Tibial artery (tissue), 4 donors: ENCODE measurements around the gene VOPP1.

ENCODE experiments used
- DNase-seq, 2 donors: peaks; one replicate each; pipeline ENCODE4 v3.0.0-alpha.2; 2019
- H3K27ac ChIP-seq, 2 donors: fragments of 200-600 bp; sonication (generic) in 1 of 2; 1 replicate in 1 of 2; 2 replicates in 1 of 2; pipeline ENCODE4 v1.5.1; 2018 to 2019; ENCODE audit warnings: mild to moderate bottlenecking in 1 of 2
- H3K27me3 ChIP-seq, 2 donors: fragments of 200-600 bp; sonication (generic) in 1 of 2; one replicate each; pipeline versions ENCODE4 v1.5.1 to v1.6.0; 2016 to 2019
- H3K36me3 ChIP-seq, 3 donors: fragments of 200-600 bp; sonication (generic) in 2 of 3; one replicate each; pipeline ENCODE4 v1.5.1; 2016 to 2019; ENCODE audit warnings: mild to moderate bottlenecking in 2 of 3
- H3K4me1 ChIP-seq, 4 donors: fragments of 200-600 bp; sonication (generic) in 2 of 4; 1 replicate in 3 of 4; 2 replicates in 1 of 4; pipeline ENCODE4 v1.5.1; 2016 to 2019
- H3K4me3 ChIP-seq, 2 donors: fragments of 200-600 bp; sonication (generic) in 1 of 2; 1 replicate in 1 of 2; 2 replicates in 1 of 2; pipeline ENCODE4 v1.5.1; 2018 to 2019; ENCODE audit warnings: mild to moderate bottlenecking in 2 of 2
- H3K9me3 ChIP-seq, 3 donors: fragments of 200-600 bp; sonication (generic) in 1 of 3; one replicate each; pipeline ENCODE4 v1.5.1; 2016 to 2019
- intact Hi-C: fragments of 100-400 bp; cut with DNase I; formaldehyde crosslinking; loops from one replicate; pipeline ENCODE4 v1.15.0; 2023; ENCODE audit warnings: low total_unique reads
- TF ChIP-seq, protein P1 (sequence below), 2 experiments: fragments of 200-600 bp in 1 of 2; fragments of 450-650 bp in 1 of 2; IDR thresholded peaks; one replicate each; pipeline ENCODE4 v1.5.1; 2017 to 2019; ENCODE audit warnings: antibody characterized with exemption in 2 of 2, mild to moderate bottlenecking in 1 of 2, moderate library complexity in 1 of 2

The VOPP1 gene

DNA sequence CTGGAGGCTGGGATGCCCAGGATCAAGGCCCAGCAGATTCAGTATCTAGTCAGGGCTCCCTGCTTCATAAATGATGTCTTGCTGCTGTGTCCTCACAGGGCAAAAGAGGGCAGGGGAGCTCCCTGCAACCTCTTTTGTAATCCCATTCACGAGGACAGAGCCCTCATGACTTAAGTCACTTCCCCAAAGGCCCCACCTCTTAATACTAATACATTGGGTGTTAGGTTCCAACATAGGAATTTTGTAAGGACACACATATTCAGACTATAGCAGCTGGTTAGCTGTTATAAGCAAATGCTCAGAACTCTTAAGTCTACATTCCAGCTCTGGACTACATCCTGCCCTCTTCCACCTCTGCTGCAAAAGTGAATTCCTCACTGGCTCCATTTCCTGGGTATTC lies 63.0 kb downstream of the VOPP1 start:
- TF ChIP-seq, protein P1, sequence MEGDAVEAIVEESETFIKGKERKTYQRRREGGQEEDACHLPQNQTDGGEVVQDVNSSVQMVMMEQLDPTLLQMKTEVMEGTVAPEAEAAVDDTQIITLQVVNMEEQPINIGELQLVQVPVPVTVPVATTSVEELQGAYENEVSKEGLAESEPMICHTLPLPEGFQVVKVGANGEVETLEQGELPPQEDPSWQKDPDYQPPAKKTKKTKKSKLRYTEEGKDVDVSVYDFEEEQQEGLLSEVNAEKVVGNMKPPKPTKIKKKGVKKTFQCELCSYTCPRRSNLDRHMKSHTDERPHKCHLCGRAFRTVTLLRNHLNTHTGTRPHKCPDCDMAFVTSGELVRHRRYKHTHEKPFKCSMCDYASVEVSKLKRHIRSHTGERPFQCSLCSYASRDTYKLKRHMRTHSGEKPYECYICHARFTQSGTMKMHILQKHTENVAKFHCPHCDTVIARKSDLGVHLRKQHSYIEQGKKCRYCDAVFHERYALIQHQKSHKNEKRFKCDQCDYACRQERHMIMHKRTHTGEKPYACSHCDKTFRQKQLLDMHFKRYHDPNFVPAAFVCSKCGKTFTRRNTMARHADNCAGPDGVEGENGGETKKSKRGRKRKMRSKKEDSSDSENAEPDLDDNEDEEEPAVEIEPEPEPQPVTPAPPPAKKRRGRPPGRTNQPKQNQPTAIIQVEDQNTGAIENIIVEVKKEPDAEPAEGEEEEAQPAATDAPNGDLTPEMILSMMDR (IDR thresholded peaks at IDR 0.05): no peak
- Histone ChIP-seq H3K36me3 (peaks cover 0 to 7% (median 0%) of the 10 kb centered on the region in 3 donors), H3K27ac (no peak overlapping the region), H3K27me3 (no peaks in the 10 kb centered on the region), H3K4me3 (no peak overlapping the region), H3K9me3 (no peaks in the 10 kb centered on the region), H3K4me1 (peaks cover 0 to 18% (median 0%) of the 10 kb centered on the region in 4 donors)
- intact Hi-C loops: no loop called here
- DNase-seq: peak in 1 of 2 donors; percentile 55

DNA sequence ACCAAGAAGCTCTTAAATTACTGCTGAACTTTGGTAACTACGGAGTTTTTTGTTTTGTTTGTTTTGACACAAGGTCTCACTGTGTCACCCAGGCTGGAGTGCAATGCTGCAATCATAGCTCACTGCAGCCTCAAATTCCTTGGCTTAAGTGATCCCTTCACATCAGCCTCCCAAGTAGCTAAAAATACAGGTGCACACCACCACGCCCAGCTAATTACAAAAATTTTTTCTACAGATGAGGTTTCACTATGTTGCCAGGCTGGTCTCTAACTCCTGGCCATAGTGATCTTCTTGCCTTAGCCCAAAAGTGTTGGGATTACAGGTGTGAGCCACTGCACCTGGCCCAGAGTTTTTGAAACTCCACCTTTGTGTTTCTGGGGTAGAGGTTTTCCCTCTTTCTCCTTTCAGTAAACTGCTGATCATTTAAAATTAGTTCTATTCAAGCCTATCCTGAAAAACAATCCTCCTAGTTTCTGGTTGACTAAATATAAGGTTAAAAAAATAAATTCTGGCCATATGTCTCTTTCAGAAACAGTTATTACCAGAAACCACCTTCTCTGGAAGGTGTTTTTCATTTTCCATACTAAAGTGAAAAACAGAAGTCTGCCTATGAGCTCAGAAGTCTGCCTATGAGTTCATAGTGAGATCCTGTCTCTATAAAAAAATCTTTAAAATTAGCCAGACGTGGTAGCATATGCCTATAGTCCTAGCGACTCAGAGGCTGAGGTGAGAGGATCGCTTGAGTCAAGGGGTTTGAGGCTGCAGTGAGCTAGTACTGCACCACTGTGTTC lies 63.9 kb downstream of the VOPP1 start:
- no peak for DNase-seq
- H3K9me3 ChIP-seq: no peaks in the 10 kb centered on the region
- no peaks in the 10 kb centered on the region for H3K27me3 ChIP-seq
- H3K4me1 ChIP-seq: peaks cover 0 to 19% (median 0%) of the 10 kb centered on the region in 4 donors
- H3K36me3 ChIP-seq: peaks cover 0 to 7% (median 0%) of the 10 kb centered on the region in 3 donors
- no peak overlapping the region for H3K4me3 ChIP-seq
- no peak overlapping the region for H3K27ac ChIP-seq
- intact Hi-C loops: no loop called here
- TF ChIP-seq, protein P1 (IDR thresholded peaks at IDR 0.05): no peak

DNA sequence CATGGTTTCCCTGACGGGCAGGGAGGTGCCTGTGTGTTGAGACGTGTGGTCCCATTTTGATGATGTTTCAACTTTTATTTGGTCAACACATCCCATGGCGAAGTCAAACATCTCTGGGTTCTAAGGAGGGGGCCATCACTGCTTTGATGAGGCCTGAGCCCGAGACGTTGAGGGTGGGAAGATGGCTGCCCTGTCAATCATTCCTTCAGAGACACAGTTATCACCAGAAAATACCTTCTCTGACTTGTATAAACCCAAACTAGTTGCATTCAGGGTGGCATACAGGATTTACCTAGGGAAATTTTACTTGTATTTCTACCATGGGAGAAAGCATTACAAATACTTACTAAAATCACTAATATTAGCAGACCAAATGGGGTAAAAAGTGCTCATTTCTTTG lies 64.6 kb downstream of the VOPP1 start:
- DNase-seq: no peak
- TF ChIP-seq, protein P1 (IDR thresholded peaks at IDR 0.05): no peak
- intact Hi-C loops: no loop called here
- Histone ChIP-seq H3K27ac (no peak overlapping the region), H3K27me3 (no peaks in the 10 kb centered on the region), H3K4me3 (no peak overlapping the region), H3K9me3 (no peaks in the 10 kb centered on the region), H3K36me3 (peaks cover 0 to 3% (median 0%) of the 10 kb centered on the region in 3 donors), H3K4me1 (peaks cover 0 to 19% (median 0%) of the 10 kb centered on the region in 4 donors)

DNA sequence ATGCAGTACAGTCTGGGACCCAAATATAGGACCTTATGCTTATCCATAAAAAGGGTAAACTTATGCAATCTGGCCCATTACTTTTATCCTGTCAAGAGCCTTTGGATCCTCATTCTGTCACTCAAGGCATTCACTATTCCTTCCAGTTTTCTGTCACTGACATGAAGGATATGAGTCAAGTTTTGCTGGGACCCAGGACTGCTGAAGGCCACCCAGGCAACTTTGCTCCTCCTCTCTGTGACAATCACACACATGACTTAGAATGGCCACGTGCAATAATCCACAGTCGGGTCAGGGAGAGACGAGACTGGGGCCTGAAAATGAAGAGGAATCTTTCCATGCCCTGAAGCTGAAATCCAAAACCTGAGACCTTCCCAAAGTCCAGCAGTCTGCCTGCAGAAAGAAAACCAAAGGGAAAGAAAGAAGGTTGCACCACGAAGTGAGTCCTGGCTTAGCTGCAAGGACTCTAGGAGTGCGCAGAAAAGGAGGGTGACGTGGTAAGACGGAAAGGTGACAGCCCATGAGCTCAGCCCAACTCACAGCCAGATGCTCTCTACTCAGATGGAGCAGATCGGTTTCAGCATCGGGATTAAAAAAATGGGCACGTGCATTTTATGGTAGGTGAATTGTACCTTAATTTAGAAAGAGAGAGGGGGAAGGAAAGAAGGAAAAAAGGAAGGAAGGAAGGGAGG lies 67.2 kb downstream of the VOPP1 start:
- Histone ChIP-seq H3K27me3 (no peaks in the 10 kb centered on the region), H3K4me1 (peaks cover 0 to 10% (median 0%) of the 10 kb centered on the region in 4 donors), H3K27ac (no peak overlapping the region), H3K36me3 (no peaks in the 10 kb centered on the region), H3K4me3 (no peak overlapping the region), H3K9me3 (no peaks in the 10 kb centered on the region)
- intact Hi-C loops: no loop called here
- no peak for DNase-seq
- TF ChIP-seq, protein P1 (IDR thresholded peaks at IDR 0.05): no peak

DNA sequence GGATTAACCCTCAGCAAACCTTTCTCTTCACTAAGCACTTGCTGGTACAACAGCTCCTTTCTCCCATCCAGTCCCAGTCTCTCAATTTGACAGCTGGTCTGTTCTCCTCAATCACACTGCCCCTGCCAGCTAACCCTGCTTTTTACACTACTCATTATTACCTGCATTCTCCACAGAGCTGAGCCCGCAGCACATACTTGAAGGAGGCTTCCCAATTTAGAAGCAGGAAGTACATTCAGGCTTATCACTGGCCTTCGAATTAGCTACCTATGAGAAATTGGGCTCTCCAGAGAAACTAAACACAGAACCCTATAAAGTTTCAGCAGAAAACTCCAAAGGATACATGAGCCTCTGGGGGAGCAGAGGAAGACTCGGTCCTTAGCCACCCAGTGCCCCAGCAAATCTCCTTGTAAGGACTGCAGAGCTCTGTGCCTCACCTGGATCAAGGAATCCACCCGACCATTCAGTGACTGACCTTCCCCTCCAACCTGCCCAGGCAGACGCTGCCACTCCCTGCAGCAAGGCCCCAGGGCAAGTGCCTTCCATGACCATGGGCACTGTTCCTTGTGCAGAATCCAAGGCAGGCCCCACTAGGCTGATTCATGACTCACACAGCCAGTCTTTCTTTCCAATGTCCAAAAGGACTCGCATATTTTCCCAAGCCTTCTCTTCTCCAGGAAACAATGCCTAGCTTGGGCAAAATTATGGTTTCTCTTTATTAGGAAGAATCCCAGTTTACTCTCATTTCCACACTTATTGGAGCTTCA lies 68.0 kb downstream of the VOPP1 start:
- peak in 1 of 2 donors; percentile 21 for DNase-seq
- TF ChIP-seq, protein P1 (IDR thresholded peaks at IDR 0.05): no peak
- H3K27me3 ChIP-seq: no peaks in the 10 kb centered on the region
- H3K4me1 ChIP-seq: peaks cover 0 to 10% (median 0%) of the 10 kb centered on the region in 4 donors
- H3K27ac ChIP-seq: no peak overlapping the region
- intact Hi-C loops: no loop called here
- H3K36me3 ChIP-seq: no peaks in the 10 kb centered on the region
- no peak overlapping the region for H3K4me3 ChIP-seq
- no peaks in the 10 kb centered on the region for H3K9me3 ChIP-seq
